GM21360 (cell line): ENCODE data around the gene CLIC5.

Experiments
- ATAC-seq: cut with Tn5 transposase; IDR thresholded peaks from one replicate; pipeline ENCODE4 v1.9.1; 2021; ENCODE audit warnings: mild to moderate bottlenecking, moderate library complexity; ENCODE audit not compliant: unreplicated experiment

The CLIC5 gene

GRCh38 chr6:45900808-45901752, 114.6 kb downstream of the CLIC5 start:
- no peak for ATAC-seq

- no peak for ATAC-seq
These were observed 116.0 kb downstream of the CLIC5 start for GRCh38 chr6:45899683-45899946.

DNA sequence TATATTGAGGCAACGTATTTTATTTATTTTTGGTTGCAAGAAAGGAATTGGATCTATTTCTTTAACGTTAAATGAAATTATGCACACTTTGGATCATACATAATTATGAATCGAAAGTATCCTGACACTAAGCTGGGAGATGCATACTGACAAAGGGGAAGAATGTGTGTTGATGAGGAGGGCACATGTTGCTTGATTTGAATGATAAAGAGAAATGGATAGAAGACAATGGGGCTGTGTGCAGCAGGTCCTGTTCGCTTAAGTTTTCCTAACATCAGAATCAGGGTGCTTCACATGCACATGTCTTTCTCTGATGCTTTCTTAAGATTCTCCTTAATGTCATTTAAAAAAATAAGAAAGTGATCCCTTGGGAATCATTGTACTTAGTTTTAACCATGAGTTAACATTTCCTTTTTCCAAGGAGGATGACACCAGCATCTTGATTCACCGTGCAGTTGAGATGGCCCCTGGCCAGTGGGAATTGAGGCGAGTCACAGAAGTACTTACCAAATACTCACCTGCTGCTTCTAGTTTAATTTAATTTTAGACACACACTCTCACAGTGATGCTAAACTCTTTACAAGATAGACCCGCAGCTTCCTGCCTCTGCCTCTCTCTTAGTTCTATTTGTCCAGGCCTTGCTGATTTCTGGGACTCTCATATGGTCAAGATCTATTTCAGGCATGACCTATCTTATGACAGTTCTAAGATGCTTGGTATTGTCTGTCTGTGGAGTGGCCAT, 116.5 kb downstream of the CLIC5 start:
- ATAC-seq: no peak

- ATAC-seq: no peak
These were observed 118.7 kb downstream of the CLIC5 start for GRCh38 chr6:45896783-45897441.

GRCh38 chr6:45895569-45895968, 120.1 kb downstream of the CLIC5 start:
- ATAC-seq: no peak

DNA sequence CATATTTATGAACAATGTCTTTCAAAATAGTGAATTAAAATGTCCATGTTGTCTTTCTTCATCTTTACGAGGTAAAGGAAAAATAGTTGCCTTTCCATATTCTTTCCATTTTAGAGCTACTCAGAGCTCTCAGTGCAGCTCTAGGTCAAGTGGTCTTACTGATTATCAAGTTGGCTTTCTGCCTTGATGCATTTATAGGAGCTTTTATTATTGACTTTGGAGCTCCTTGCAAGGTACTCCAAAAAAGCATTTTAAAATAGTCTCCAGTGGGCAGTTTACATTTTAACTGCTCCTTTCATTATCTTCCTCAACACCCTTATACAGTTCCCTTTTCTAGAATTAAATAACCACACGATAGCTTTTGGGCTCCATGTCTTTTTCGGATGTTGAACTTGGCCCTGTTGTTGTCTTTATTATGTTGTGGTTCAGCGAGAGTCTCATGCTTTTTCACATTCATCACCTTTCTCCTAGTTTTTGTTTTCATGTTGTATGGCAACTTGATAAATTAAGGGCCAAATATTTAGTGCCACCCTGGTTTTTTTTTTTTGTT, 122.9 kb downstream of the CLIC5 start:
- no peak for ATAC-seq

- no peak for ATAC-seq
These were observed 123.5 kb downstream of the CLIC5 start for GRCh38 chr6:45892196-45892595.

DNA sequence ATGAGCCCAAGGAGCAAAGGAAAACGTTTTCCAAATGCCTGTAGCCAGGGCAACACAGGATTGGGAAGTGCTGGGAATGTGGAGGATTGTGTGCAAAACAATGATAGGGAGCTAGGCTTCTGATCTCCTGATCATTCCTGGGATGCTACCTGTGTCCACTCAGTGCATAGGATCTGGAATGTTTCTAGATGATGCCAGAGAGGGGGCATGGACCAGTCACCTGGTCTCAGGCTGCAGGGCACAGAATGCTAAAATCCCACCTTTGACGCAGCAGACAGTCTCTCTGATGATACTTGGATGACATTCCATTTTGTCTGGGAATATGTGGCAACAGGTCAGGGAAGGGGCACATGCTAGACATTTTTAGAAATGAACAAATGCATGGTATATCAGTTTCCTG, 128.9 kb downstream of the CLIC5 start:
- ATAC-seq: no peak

DNA sequence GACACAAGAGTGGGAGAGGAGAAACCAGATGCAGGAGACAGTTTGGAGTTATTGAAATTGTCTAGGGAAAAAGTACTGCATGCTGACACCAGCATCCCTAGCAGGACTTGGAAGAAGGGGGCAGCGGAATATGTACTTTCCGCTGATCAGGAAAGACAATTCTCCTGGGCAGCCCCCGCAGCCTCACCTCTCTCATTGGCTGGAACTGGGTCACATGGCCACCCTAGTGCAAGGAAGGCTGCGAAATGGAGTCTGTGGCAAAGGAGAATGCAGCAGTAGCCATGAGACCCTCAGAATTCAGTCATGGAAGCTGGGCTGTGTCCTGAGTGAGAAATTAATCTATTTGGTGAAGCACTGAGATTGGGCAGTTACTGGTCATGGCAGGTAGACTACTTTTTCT, 131.3 kb downstream of the CLIC5 start:
- ATAC-seq: no peak

DNA sequence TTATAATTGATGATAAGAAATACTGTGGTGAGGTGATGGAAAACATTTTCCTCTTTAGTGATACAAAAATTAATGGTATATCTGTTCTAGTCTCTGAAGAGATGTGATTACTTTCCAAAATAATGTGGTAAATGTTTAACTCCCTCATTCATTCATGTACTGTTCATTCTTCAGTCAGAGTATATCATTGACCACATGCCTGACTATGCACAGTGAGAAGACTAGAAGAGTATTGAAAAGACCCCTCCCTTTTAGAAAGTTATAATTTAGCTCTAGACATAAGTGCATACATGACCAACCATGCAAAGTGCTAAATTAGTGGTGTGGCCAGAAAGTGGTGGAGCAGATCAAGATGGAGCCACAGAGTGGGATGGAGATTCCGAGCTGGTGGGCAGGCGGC, 133.0 kb downstream of the CLIC5 start:
- ATAC-seq: no peak

- ATAC-seq: no peak
These were observed 133.8 kb downstream of the CLIC5 start for GRCh38 chr6:45881705-45882467.

GRCh38 chr6:45880676-45881075, 135.0 kb downstream of the CLIC5 start:
- no peak for ATAC-seq

GRCh38 chr6:45880159-45880558, 135.5 kb downstream of the CLIC5 start:
- no peak for ATAC-seq

GRCh38 chr6:45877970-45878590, 137.6 kb downstream of the CLIC5 start:
- ATAC-seq: no peak

- no peak for ATAC-seq
These were observed 142.8 kb downstream of the CLIC5 start for GRCh38 chr6:45872827-45873365.

- ATAC-seq: no peak
These were observed 145.1 kb downstream of the CLIC5 start for GRCh38 chr6:45870531-45870930.

- no peak for ATAC-seq
These were observed 151.0 kb downstream of the CLIC5 start for GRCh38 chr6:45864651-45865050.

- ATAC-seq: no peak
These were observed 157.0 kb downstream of the CLIC5 start for GRCh38 chr6:45858691-45859090.

DNA sequence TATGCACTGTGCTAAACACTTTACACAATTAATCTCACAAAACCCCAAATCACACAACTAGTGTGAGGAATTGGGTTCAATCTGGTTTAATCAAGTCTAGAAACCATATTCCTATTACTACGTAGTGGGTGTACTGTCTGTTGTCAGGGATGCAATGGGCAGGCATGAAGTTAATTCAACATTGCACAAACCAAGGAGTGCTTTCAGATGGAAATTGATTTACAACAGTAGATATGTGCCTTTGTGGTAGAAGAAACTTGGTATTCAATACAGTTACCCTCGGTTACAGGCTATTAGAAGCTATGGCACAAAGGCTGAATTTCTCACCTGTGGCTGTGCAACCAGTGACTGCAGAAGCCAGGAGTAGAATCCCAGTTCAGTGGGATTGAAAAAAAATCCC, 157.8 kb downstream of the CLIC5 start:
- ATAC-seq: no peak
